BJ (cell line): Measurements from ENCODE around the gene DCAF11. TPM values are rescaled to one million over a fixed set of nuclear protein-coding genes. Genes with fewer than 3 reads are reported as not detected.
A peak's percentile ranks its signal among the peaks of the same experiment; 100 is the strongest.

ENCODE experiments used
- CTCF ChIA-PET: fragments of 350-600 bp; formaldehyde crosslinking; extraction: SDS; loops from one replicate; lab custom pipeline; 2021; ENCODE audit warnings: antibody characterized with exemption, inconsistent platforms; lab: Yijun Ruan, JAX
- POLR2A ChIA-PET: fragments of 300-600 bp; sonication (Branson Sonifier 250); formaldehyde crosslinking; extraction: SDS; loops from one replicate; lab custom pipeline; 2021; ENCODE audit warnings: antibody characterized with exemption; lab: Charles Lee
- DNase-seq: peaks from one replicate; pipeline ENCODE4 v3.0.0-alpha.2; 2011; ENCODE audit warnings: low read depth
- H3K27me3 ChIP-seq: 2 replicates; pipeline ENCODE4 v1.6.0; 2011; ENCODE audit warnings: low read length; ENCODE audit not compliant: control insufficient read depth, insufficient read depth
- H3K36me3 ChIP-seq: 2 replicates; pipeline ENCODE4 v1.5.1; 2011; ENCODE audit warnings: low read length; ENCODE audit not compliant: control insufficient read depth, insufficient read depth
- H3K4me3 ChIP-seq: 2 replicates; pipeline ENCODE4 v1.5.1; 2011; ENCODE audit warnings: low read depth, mild to moderate bottlenecking, control low read depth, low read length
- CTCF ChIP-seq: IDR thresholded peaks from 2 replicates; pipeline ENCODE4 v1.5.1; 2011; ENCODE audit warnings: low read depth, mild to moderate bottlenecking, control low read depth, inconsistent platforms, low read length, moderate library complexity; ENCODE audit not compliant: insufficient read depth
- polyA plus RNA-seq: library from polyadenylated mRNA; depleted of rRNA; stranded (reverse); fragments of >200 nt; gene quantifications from 2 replicates; pipeline ENCODE4 v1.2.3, GENCODE V29; 2011

Gene DCAF11
- polyA plus RNA-seq, 1 experiment: 50.0 TPM

- peaks cover 22% of the 10 kb centered on the region for H3K36me3 ChIP-seq
- no peaks in the 10 kb centered on the region for H3K27me3 ChIP-seq
- POLR2A ChIA-PET: interaction anchor here (1.1 kb wide), 1 partner anchor 18 kb away, joined by 3 read pairs; no protein-coding TSS in a partner anchor
- H3K4me3 ChIP-seq: peak overlapping the region; percentile 82
- no peak for TF ChIP-seq CTCF
- CTCF ChIA-PET: interaction anchor here (6.2 to 13.0 kb wide), 3 partner anchors 12 to 37 kb away, joined by 74 to 200 read pairs (median 136); no protein-coding TSS in a partner anchor
- DNase-seq: peak; percentile 29
Observed at GRCh38 chr14:24095271-24096068, 19.1 kb upstream of the DCAF11 start.

- no peak for DNase-seq
- TF ChIP-seq CTCF: no peak
- CTCF ChIA-PET: interaction anchor here (1.2 to 13.0 kb wide), 2 partner anchors 10 to 38 kb away, joined by 4 to 136 read pairs; no protein-coding TSS in a partner anchor
- H3K4me3 ChIP-seq: no peak overlapping the region
- H3K27me3 ChIP-seq: no peaks in the 10 kb centered on the region
- POLR2A ChIA-PET: no interaction called here
- H3K36me3 ChIP-seq: peaks cover 30% of the 10 kb centered on the region
Observed at GRCh38 chr14:24096545-24097181, 17.9 kb upstream of the DCAF11 start.

GRCh38 chr14:24098229-24098926 lies 16.2 kb upstream of the DCAF11 start:
- DNase-seq: no peak

GRCh38 chr14:24098927-24099813 lies 15.4 kb upstream of the DCAF11 start:
- Histone ChIP-seq H3K27me3 (no peaks in the 10 kb centered on the region), H3K4me3 (no peak overlapping the region), H3K36me3 (peaks cover 42% of the 10 kb centered on the region)
- POLR2A ChIA-PET: no interaction called here
- DNase-seq: no peak
- CTCF ChIA-PET: interaction anchor here (2.3 to 13.0 kb wide), 2 partner anchors 8 to 41 kb away, joined by 6 to 136 read pairs; no protein-coding TSS in a partner anchor
- TF ChIP-seq CTCF: no peak

More at GRCh38 chr14:24098229-24098926, 16.2 kb upstream of the DCAF11 start:
- CTCF ChIA-PET: interaction anchor here (1.2 to 13.0 kb wide), 2 partner anchors 9 to 43 kb away, joined by 3 to 136 read pairs; no protein-coding TSS in a partner anchor
- no peaks in the 10 kb centered on the region for H3K27me3 ChIP-seq
- no peak overlapping the region for H3K4me3 ChIP-seq
- H3K36me3 ChIP-seq: peaks cover 36% of the 10 kb centered on the region
- POLR2A ChIA-PET: no interaction called here
- no peak for TF ChIP-seq CTCF
